ENCODE measurements around the gene TCN1.
"Not testable (repeated sequence)": the region's sequence is repeated elsewhere in the genome, so short reads cannot be mapped to it uniquely, and the experiment has no call there.

Gene TCN1

GRCh38 chr11:59866397-59866796, at the start of gene TCN1:
TSS of gene TCN1 (minus strand) at chr11:59866487. CDS start at chr11:59866470, 17 bp downstream.
- DNase-seq: no peak

GRCh38 chr11:59903569-59903968, 37.3 kb upstream of the TCN1 start:
- not testable (repeated sequence) for DNase-seq

GRCh38 chr11:59901306-59901705, 35.0 kb upstream of the TCN1 start:
- peak in 6 of 56 donors; percentile 2 to 19 (median 8) for DNase-seq

GRCh38 chr11:59900366-59901126, 34.3 kb upstream of the TCN1 start:
- DNase-seq: peak in 2 of 56 donors; percentile 0 to 1

- DNase-seq: no peak
Measured at GRCh38 chr11:59899532-59899931, 33.2 kb upstream of the TCN1 start.

GRCh38 chr11:59898650-59899049, 32.4 kb upstream of the TCN1 start:
- DNase-seq: no peak

GRCh38 chr11:59898046-59898445, 31.8 kb upstream of the TCN1 start:
- no peak for DNase-seq

- DNase-seq: no peak
Measured at GRCh38 chr11:59894616-59895015, 28.3 kb upstream of the TCN1 start.

GRCh38 chr11:59891781-59892181, 25.5 kb upstream of the TCN1 start:
- DNase-seq: no peak

GRCh38 chr11:59887156-59887555, 20.9 kb upstream of the TCN1 start:
- DNase-seq: not testable (repeated sequence)

GRCh38 chr11:59883597-59883996, 17.3 kb upstream of the TCN1 start:
- DNase-seq: no peak

GRCh38 chr11:59879567-59879966, 13.3 kb upstream of the TCN1 start:
- no peak for DNase-seq

- no peak for DNase-seq
Measured at GRCh38 chr11:59878575-59878974, 12.3 kb upstream of the TCN1 start, which contains the start of gene OOSP3. TSS of gene OOSP3 (plus strand) at chr11:59878782. CDS start at chr11:59878809, 27 bp downstream.

GRCh38 chr11:59877784-59878183, 11.5 kb upstream of the TCN1 start:
- no peak for DNase-seq

GRCh38 chr11:59877325-59877724, 11.0 kb upstream of the TCN1 start:
- no peak for DNase-seq

GRCh38 chr11:59875856-59876519, 9.7 kb upstream of the TCN1 start:
- no peak for DNase-seq

- DNase-seq: no peak
Measured at GRCh38 chr11:59872076-59872475, 5.8 kb upstream of the TCN1 start.

- DNase-seq: no peak
Measured at GRCh38 chr11:59867946-59868345, 1.7 kb upstream of the TCN1 start.

- no peak for DNase-seq
Measured at GRCh38 chr11:59866836-59867235, 549 bp upstream of the TCN1 start.

GRCh38 chr11:59865031-59865430, 1.3 kb downstream of the TCN1 start:
- DNase-seq: no peak

- no peak for DNase-seq
Measured at GRCh38 chr11:59862252-59862651, 4.0 kb downstream of the TCN1 start.

- no peak for DNase-seq
Measured at GRCh38 chr11:59859673-59860072, 6.6 kb downstream of the TCN1 start.

Measured in nucleus accumbens (tissue), 56 donors.